ENCODE results near the gene ZNF513.

Gene ZNF513

DNA sequence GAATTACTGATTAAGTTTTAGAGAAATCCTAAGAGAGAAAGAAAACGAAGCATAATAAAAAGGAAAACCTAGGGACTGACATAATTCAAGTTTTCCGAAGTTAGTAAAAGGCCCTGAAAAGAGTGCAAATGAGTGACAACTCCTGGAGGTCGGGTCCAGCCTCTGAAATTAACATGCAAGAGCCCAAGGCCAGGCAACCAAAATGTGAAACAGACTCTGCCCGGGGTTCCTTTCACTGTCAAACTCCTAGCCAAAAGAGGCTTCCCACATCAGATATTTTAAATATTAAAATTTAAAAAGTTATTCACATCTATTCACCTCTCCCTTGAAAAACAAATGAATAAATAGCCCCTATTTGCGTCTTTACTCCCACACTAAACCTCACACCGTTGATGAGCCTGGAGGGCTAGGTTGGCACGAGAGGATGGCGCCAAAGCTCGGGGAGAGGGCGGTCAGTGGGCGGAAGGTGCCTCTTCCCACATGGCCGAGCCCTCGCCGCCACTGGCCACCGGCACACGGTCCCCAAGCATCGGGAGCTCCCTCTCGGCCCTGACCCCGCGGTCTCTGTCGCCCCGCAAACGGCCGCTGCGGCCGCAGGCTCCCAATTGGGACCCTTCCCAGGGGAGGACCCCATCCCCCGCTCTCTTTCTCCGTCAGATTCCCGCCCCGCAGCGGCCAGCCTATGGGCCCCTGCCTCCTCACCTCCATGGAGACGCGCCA is 28.2 kb upstream of the ZNF513 start:
- DNase-seq (ENCODE audit: low read depth) = peak; percentile 69
- TF ChIP-seq MYC (IDR thresholded peaks at IDR 0.05; ENCODE audit: low read depth, low read length) (peak; percentile 13; the same call in 1 of the 2 replicates), POLR2A (IDR thresholded peaks at IDR 0.05; ENCODE audit: extremely low read depth, insufficient read length) (no peak)
- TF ChIP-seq, protein P1, sequence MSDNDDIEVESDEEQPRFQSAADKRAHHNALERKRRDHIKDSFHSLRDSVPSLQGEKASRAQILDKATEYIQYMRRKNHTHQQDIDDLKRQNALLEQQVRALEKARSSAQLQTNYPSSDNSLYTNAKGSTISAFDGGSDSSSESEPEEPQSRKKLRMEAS (IDR thresholded peaks at IDR 0.05; ENCODE audit: low read depth, low read length) = no peak
- TF ChIP-seq, protein P2, sequence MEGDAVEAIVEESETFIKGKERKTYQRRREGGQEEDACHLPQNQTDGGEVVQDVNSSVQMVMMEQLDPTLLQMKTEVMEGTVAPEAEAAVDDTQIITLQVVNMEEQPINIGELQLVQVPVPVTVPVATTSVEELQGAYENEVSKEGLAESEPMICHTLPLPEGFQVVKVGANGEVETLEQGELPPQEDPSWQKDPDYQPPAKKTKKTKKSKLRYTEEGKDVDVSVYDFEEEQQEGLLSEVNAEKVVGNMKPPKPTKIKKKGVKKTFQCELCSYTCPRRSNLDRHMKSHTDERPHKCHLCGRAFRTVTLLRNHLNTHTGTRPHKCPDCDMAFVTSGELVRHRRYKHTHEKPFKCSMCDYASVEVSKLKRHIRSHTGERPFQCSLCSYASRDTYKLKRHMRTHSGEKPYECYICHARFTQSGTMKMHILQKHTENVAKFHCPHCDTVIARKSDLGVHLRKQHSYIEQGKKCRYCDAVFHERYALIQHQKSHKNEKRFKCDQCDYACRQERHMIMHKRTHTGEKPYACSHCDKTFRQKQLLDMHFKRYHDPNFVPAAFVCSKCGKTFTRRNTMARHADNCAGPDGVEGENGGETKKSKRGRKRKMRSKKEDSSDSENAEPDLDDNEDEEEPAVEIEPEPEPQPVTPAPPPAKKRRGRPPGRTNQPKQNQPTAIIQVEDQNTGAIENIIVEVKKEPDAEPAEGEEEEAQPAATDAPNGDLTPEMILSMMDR (IDR thresholded peaks at IDR 0.05; ENCODE audit: low read depth, low read length) = no peak
- peak overlapping the region; percentile 93 for H3K4me3 ChIP-seq (ENCODE audit: low read depth, low read length)

DNA sequence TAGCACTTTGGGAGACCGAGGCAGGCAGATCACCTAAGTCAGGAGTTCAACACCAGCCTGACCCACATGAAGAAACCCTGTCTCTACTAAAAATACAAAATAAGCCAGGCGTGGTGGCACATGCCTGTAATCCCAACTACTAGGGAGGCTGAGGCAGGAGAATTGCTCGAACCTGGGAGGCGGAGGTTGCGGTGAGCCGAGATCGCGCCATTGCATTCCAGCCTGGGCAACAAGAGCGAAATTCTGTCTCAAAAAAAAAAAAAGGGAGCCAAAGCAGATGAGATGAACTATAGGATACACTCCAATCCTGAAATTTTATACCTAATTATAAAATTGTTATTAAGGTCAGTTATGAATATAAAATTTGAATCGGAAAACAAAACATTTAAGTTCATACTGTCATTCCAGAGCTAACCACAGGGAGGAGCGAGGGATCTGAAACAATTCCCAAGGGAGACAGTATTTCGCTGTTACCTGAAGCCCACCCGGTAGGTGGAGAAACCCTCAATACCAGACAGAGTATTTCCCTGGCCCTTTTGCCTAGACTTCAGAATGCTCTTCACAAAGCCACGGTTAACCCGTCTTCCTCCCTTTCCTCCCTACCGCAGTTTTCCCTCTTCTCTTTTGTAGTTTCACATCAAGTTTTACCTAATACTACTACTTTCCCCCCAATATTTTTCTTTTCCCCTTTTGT is 27.4 kb upstream of the ZNF513 start:
- TF ChIP-seq, protein P1 (IDR thresholded peaks at IDR 0.05; ENCODE audit: low read depth, low read length) = no peak
- TF ChIP-seq, protein P2 (IDR thresholded peaks at IDR 0.05; ENCODE audit: low read depth, low read length) = peak; percentile 33
- TF ChIP-seq MYC (IDR thresholded peaks at IDR 0.05; ENCODE audit: low read depth, low read length) (no peak), POLR2A (IDR thresholded peaks at IDR 0.05; ENCODE audit: extremely low read depth, insufficient read length) (no peak)
- peak overlapping the region; percentile 93 for H3K4me3 ChIP-seq (ENCODE audit: low read depth, low read length)
- DNase-seq (ENCODE audit: low read depth) = peak; percentile 74

DNA sequence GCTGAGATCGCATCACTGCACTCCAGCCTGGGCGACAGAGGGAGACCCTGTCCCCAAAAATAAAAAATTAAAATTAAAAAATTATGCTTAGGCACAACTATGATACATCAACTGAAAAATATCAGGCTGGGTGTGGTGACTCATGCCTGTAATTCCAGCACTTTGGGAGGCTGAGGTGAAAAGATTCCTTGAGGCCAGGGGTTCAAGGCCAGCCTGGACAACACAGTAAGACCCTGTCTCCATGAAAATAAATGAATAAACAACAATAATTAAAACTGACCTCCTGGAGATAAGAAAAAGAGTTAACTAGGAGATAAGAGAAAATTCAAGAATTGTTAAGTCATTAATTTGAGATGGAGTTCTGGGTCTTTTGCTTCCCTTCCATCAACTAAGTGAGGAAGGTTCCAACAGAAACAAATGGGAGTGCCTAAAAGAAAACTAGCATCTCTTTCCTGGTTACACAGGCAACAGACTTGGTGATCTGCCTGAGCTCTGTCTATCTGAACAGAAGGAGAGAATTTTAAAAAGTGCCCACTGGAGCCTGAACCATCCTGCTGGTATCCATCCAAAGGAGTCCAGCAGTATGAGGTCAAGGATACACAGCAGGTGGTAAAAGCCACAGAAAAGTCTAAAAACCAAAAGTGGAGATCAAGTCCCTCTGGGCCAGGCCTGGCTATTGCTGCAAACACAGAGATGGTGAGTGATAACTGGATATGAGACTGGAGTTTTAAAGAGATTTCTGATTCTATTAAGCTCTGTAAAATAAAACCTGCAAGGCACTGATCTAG is 20.0 kb upstream of the ZNF513 start:
- DNase-seq (ENCODE audit: low read depth) = peak; percentile 20

DNA sequence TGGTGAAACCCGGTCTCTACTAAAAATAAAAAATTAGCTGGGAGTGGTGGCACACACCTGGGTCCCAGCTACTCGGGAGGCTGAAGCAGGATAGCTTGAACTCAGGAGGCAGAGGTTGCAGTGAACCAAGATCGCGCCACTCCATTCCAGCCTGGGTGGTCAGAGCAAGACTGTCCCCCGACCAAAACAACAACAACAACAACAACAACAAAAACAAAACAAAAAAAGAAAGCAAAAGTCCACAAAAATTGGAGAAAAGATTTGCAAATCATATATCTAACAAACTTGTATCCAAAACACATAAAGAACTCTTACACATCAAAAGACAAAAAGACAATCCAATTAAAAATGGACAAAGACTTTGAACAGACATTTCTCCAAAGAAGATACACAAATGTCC is 18.4 kb upstream of the ZNF513 start:
- no peak overlapping the region for H3K4me3 ChIP-seq (ENCODE audit: low read depth, low read length)
- TF ChIP-seq, protein P2 (IDR thresholded peaks at IDR 0.05; ENCODE audit: low read depth, low read length) = no peak
- TF ChIP-seq, protein P1 (IDR thresholded peaks at IDR 0.05; ENCODE audit: low read depth, low read length) = no peak
- TF ChIP-seq MYC (IDR thresholded peaks at IDR 0.05; ENCODE audit: low read depth, low read length) (no peak), POLR2A (IDR thresholded peaks at IDR 0.05; ENCODE audit: extremely low read depth, insufficient read length) (no peak)
- DNase-seq (ENCODE audit: low read depth) = no peak

More for the DNA sequence above, 20.0 kb upstream of the ZNF513 start:
- TF ChIP-seq, protein P2 (IDR thresholded peaks at IDR 0.05; ENCODE audit: low read depth, low read length) = no peak
- TF ChIP-seq POLR2A (IDR thresholded peaks at IDR 0.05; ENCODE audit: extremely low read depth, insufficient read length) (no peak), MYC (IDR thresholded peaks at IDR 0.05; ENCODE audit: low read depth, low read length) (no peak)
- H3K4me3 ChIP-seq (ENCODE audit: low read depth, low read length) = no peak overlapping the region

DNA sequence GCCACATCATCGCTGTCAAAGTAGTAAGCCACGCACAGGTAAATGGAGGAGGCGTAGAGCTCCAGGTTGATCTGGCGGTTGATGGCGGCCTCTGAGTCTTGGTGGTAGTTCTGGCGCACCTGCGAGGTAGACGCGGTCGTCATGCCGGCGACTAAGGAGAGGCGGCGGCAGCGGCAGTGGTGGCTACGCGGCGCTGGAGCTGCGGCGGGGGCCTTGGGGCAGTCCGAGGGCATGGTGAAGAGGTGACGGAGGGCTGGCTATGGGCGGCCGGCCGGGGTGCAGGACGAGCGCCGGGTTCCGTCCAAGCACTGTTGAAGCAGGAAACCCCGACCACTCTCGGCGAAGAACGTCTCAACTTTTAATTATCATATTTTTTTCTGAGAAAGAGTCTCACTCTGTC is 12.7 kb upstream of the ZNF513 start:
- H3K4me3 ChIP-seq (ENCODE audit: low read depth, low read length) = no peak overlapping the region
- no peak for DNase-seq (ENCODE audit: low read depth)
- TF ChIP-seq, protein P1 (IDR thresholded peaks at IDR 0.05; ENCODE audit: low read depth, low read length) = no peak
- TF ChIP-seq MYC (IDR thresholded peaks at IDR 0.05; ENCODE audit: low read depth, low read length) (no peak), POLR2A (IDR thresholded peaks at IDR 0.05; ENCODE audit: extremely low read depth, insufficient read length) (no peak)
- TF ChIP-seq, protein P2 (IDR thresholded peaks at IDR 0.05; ENCODE audit: low read depth, low read length) = no peak

All from NB4 (cell line).